GM12878 (cell line): ENCODE data around the gene LOXL3. TPM values are rescaled to one million over a fixed set of nuclear protein-coding genes. Genes with fewer than 3 reads are reported as not detected.
A peak's percentile ranks its signal among the peaks of the same experiment; 100 is the strongest.

ENCODE experiments used
- ATAC-seq: fragments of 200-7000 bp; cut with Tn5 transposase; 3 replicates; pipeline ENCODE4 v1.9.1; 2020; ENCODE audit warnings: mild to moderate bottlenecking, moderate library complexity
- BruUV-seq: library from RNA; stranded (reverse); fragments of 400-500 nt; replicated peaks from 2 replicates; lab custom pipeline; 2021; lab: Mats Ljungman, UMichigan
- CTCF ChIA-PET: fragments of 300-600 bp; sonication (Branson Sonifier 250); formaldehyde crosslinking; extraction: SDS; loops from one replicate; lab custom pipeline; 2021; ENCODE audit warnings: inconsistent platforms; lab: Yijun Ruan, JAX
- POLR2A ChIA-PET: fragments of 350-600 bp; formaldehyde crosslinking; extraction: SDS; loops from one replicate; lab custom pipeline; 2021; ENCODE audit warnings: inconsistent platforms; lab: Charles Lee
- RAD21 ChIA-PET: fragments of 300-600 bp; sonication (Branson Sonifier 250); formaldehyde crosslinking; loops from one replicate; lab custom pipeline; 2023; ENCODE audit warnings: antibody characterized with exemption; ENCODE audit not compliant: unreplicated experiment; lab: Charles Lee
- SMC1A ChIA-PET: fragments of 300-600 bp; sonication (Branson Sonifier 250); formaldehyde crosslinking; loops from one replicate; lab custom pipeline; 2023; ENCODE audit not compliant: unreplicated experiment, uncharacterized antibody; lab: Charles Lee
- DNase-seq: peaks from one replicate; pipeline ENCODE4 v3.0.0-alpha.2; 2011; ENCODE audit warnings: low read depth, low spot score
- FAIRE-seq: peaks from 3 replicates; lab custom pipeline; 2011; peaks lifted over from hg19 to GRCh38; lab: Jason Lieb, UNC
- H2AFZ ChIP-seq: 2 replicates; pipeline ENCODE4 v1.6.0; 2011; ENCODE audit warnings: low read depth, low read length, control low read depth; ENCODE audit not compliant: control insufficient read depth
- H3K27ac ChIP-seq: 2 replicates; pipeline ENCODE4 v1.5.1; 2011; ENCODE audit warnings: control low read depth; ENCODE audit not compliant: control insufficient read depth, insufficient read depth
- H3K27me3 ChIP-seq, 2 experiments: replicated peaks in 1 of 2; 2 replicates each; pipeline versions ENCODE4 v1.6.0 to v1.6.1; 2011; ENCODE audit warnings: low read length in 1 of 2; ENCODE audit not compliant: control insufficient read depth in 2 of 2, insufficient read depth in 2 of 2
- H3K36me3 ChIP-seq, 2 experiments: 2 replicates each; pipeline ENCODE4 v1.5.1; 2011; ENCODE audit warnings: low read length in 1 of 2; ENCODE audit not compliant: control insufficient read depth in 2 of 2, insufficient read depth in 2 of 2
- H3K4me1 ChIP-seq: 2 replicates; pipeline ENCODE4 v1.6.1; 2011; ENCODE audit warnings: mild to moderate bottlenecking, low read length, moderate library complexity, mixed read lengths; ENCODE audit not compliant: control insufficient read depth, insufficient read depth
- H3K4me2 ChIP-seq: 2 replicates; pipeline ENCODE4 v1.6.0; 2011; ENCODE audit warnings: control low read depth; ENCODE audit not compliant: control insufficient read depth, insufficient read depth
- H3K4me3 ChIP-seq: fragments of 200-600 bp; sonication (generic); 2 replicates; pipeline ENCODE4 v1.5.1; 2016
- H3K79me2 ChIP-seq: 2 replicates; pipeline ENCODE4 v1.6.0; 2011; ENCODE audit warnings: low read length; ENCODE audit not compliant: control insufficient read depth, insufficient read depth
- H3K9ac ChIP-seq: 2 replicates; pipeline ENCODE4 v1.8.0; 2011; ENCODE audit warnings: low read length, control low read depth, mixed read lengths; ENCODE audit not compliant: control insufficient read depth, insufficient read depth
- H3K9me3 ChIP-seq: replicated peaks from 3 replicates; pipeline ENCODE4 v1.5.1; 2011; ENCODE audit warnings: mild to moderate bottlenecking, low read length; ENCODE audit not compliant: control insufficient read depth, insufficient read depth
- H4K20me1 ChIP-seq: 2 replicates; pipeline ENCODE4 v1.6.0; 2011; ENCODE audit not compliant: control insufficient read depth, insufficient read depth
- CTCF ChIP-seq, 3 experiments: IDR thresholded peaks in 2 of 3; conservative IDR thresholded peaks in 1 of 3; 2 replicates each; pipeline ENCODE4 v1.5.1; 2011; ENCODE audit warnings: low read depth in 3 of 3, low read length in 3 of 3, mild to moderate bottlenecking in 3 of 3, control low read depth in 2 of 3, moderate library complexity in 2 of 3, inconsistent platforms in 1 of 3, mixed read lengths in 1 of 3; ENCODE audit not compliant: control insufficient read depth in 2 of 3, insufficient read depth in 1 of 3; ENCODE audit errors: extremely low read depth in 1 of 3
- HDAC6 ChIP-seq: fragments of 200-600 bp; sonication (generic); IDR thresholded peaks from one replicate; pipeline ENCODE4 v1.8.0; 2017; ENCODE audit warnings: antibody characterized with exemption; ENCODE audit not compliant: unreplicated experiment
- POLR2A ChIP-seq: IDR thresholded peaks from 2 replicates; pipeline ENCODE4 v1.6.1; 2011; ENCODE audit warnings: low read depth, mild to moderate bottlenecking, low read length
- POLR2AphosphoS2 ChIP-seq: IDR thresholded peaks from 2 replicates; pipeline ENCODE4 v1.6.1; 2011; ENCODE audit warnings: low read depth, mild to moderate bottlenecking, low read length, improper control_type of control experiment, moderate library complexity
- ZBTB40 ChIP-seq: fragments of 450-650 bp; IDR thresholded peaks from 2 replicates; pipeline ENCODE4 v1.6.1; 2016; ENCODE audit warnings: mild to moderate bottlenecking, moderate library complexity, borderline replicate concordance
- WGBS: methylation state at CpG from one replicate; pipeline ENCODE4 v1.1.6; 2016; ENCODE audit warnings: low lambda C conversion rate; ENCODE audit not compliant: insufficient replicate concordance, insufficient coverage; ENCODE audit errors: missing lambda C conversion rate; 5-methylcytosine and 5-hydroxymethylcytosine counted together
- in situ Hi-C: fragments of 300-500 bp; cut with MboI; formaldehyde crosslinking; loops from 9 replicates; pipeline ENCODE4 v1.14.3; 2018; ENCODE audit warnings: mixed read lengths
- intact Hi-C: fragments of 100-400 bp; cut with micrococcal nuclease; formaldehyde crosslinking; loops from one replicate; pipeline ENCODE4 v1.14.2; 2022; ENCODE audit not compliant: unreplicated experiment
- polyA plus RNA-seq, 11 experiments: library from polyadenylated mRNA; depleted of rRNA in 4 of 11; unstranded in 6 of 11; stranded (reverse) in 5 of 11; fragments of >200 nt; fragmentation: Nextera tagmentation in 4 of 11; fragmentation: Illumina TruSeq in 1 of 11; extraction: Ambion mirVana in 4 of 11; extraction: Trizol in 1 of 11; gene quantifications; 1 replicate in 1 of 11; 2 replicates in 10 of 11; pipeline versions ENCODE4 v1.2.1 to v1.2.3, GENCODE V29; 2011 to 2016; ENCODE audit warnings: inconsistent platforms in 2 of 11, missing spikeins in 2 of 11, low read depth in 1 of 11
- total RNA-seq, 4 experiments: library from RNA; depleted of rRNA in 3 of 4; stranded (reverse); fragments of >200 nt in 3 of 4; fragmentation: Illumina TruSeq in 1 of 4; extraction: Trizol in 1 of 4; gene quantifications; 2 replicates each; pipeline versions ENCODE4 v1.2.1 to v1.2.3, GENCODE V29; 2013 to 2021

LOXL3 gene
- total and polyA plus RNA-seq, 10 of the 15 experiments (the other 5 are each of a cell fraction or from before 2014, with no cell fraction given), result 6.2 to 40.9 (median 23.3) TPM

- TF ChIP-seq CTCF (IDR thresholded peaks at IDR 0.05 in 2 of 3, conservative IDR thresholded peaks at IDR 0.05 in 1 of 3; ENCODE audit: control insufficient read depth in 2 of 3, extremely low read depth in 1 of 3, insufficient read depth in 1 of 3, low read depth in 3 of 3, low read length in 3 of 3) (no peak), ZBTB40 (no peak)
- TF ChIP-seq, all 136 proteins: peak for 0
These were observed 16.6 kb downstream of the LOXL3 start (continued) for GRCh38 chr2:74537140-74537539.

DNA sequence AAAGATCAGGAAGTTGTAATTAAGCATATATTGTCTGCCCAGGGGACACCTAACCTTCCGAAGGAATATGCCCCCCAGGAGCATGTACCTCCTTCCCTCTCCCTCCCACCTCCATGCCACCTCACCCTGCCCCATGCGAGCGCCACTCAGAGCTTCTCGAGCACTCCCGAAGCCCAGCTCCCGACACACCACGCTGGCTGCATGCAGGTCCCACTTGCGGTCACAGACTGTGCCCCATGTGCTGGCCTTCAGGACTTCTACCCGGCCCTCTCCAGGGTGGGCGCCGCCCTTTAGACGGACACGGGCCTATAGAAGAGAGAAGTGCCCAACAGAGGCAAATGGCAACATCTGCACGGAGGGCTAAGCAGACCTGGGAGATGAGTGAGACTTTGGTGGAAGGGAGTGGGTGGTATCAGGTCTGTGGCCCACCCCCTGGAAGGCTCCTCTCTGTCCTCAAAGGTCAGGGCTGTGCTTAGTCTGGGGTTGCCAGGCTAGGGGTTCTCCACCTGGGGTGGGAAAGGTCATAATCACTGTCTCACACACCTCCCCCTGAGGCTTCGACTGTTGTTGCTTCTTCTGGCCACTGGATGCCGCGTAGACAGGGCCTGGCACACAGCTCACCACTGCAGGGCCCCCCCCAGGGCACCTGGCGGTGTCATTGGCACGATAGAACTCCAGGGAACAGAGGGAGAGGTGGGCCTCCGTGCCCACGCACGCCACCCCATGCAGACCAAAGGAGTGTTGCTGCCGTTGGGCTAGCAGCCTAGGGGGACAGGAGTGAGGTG is 17.4 kb downstream of the LOXL3 start:
- Histone ChIP-seq H2AFZ (no peak overlapping the region), H3K4me3 (no peak overlapping the region), H3K79me2 (peaks cover 8% of the 10 kb centered on the region), H3K36me3 (peaks cover 8 to 24% of the 10 kb centered on the region in 2 experiments), H3K9me3 (no peaks in the 10 kb centered on the region), H3K27ac (no peak overlapping the region), H3K27me3 (no peaks in the 10 kb centered on the region), H3K4me2 (no peak overlapping the region), H3K4me1 (peaks cover 23% of the 10 kb centered on the region), H4K20me1 (no peaks in the 10 kb centered on the region), H3K9ac (no peak overlapping the region)
- FAIRE-seq, result no peak
- TF ChIP-seq POLR2AphosphoS2 (0 out of 2 replicates have a peak, but pooled peaks have one; percentile 4), POLR2A (peak; percentile 42), HDAC6 (no peak)
- WGBS, result 84% methylated on average over 23 of the region's 23 CpGs
- intact Hi-C loops, result no loop called here
- ChIA-PET SMC1A (no interaction called here), CTCF (interaction anchor here (1.0 to 4.9 kb wide), 2 partner anchors 48 to 49 kb away, joined by 3 to 36 read pairs; no protein-coding TSS in a partner anchor), RAD21 (no interaction called here), POLR2A (no interaction called here)
- no TSS peak for BruUV-seq
- ATAC-seq, result no peak
- DNase-seq, result no peak
- in situ Hi-C loops, result no loop called here
